ENCODE measurements around the gene SSB.

DNA sequence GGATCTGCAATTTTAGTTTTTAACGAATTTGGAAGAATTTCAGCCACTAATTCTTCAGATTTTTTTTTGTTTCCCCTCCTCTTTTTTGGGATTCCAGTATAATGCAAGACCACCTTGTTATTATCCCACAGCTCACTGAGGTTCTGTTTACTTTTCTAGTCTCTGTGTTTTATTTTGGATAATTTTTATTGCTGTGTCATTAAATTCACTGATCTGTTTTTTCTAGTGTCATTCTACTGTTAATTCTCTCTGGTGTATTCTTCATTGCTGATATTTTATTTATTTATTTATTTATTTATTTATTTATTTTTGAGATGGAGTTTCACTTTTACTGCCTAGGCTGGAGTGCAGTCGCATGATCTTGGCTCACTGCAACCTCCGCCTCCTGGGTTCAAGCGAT lies 60.8 kb downstream of the SSB start:
- TF ChIP-seq, protein P1, sequence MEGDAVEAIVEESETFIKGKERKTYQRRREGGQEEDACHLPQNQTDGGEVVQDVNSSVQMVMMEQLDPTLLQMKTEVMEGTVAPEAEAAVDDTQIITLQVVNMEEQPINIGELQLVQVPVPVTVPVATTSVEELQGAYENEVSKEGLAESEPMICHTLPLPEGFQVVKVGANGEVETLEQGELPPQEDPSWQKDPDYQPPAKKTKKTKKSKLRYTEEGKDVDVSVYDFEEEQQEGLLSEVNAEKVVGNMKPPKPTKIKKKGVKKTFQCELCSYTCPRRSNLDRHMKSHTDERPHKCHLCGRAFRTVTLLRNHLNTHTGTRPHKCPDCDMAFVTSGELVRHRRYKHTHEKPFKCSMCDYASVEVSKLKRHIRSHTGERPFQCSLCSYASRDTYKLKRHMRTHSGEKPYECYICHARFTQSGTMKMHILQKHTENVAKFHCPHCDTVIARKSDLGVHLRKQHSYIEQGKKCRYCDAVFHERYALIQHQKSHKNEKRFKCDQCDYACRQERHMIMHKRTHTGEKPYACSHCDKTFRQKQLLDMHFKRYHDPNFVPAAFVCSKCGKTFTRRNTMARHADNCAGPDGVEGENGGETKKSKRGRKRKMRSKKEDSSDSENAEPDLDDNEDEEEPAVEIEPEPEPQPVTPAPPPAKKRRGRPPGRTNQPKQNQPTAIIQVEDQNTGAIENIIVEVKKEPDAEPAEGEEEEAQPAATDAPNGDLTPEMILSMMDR (conservative IDR thresholded peaks at IDR 0.05; ENCODE audit: low read depth, low read length): no peak
- TF ChIP-seq EZH2 (IDR thresholded peaks at IDR 0.05; ENCODE audit: low read length, unreplicated experiment): no peak

Measured in PC-3 (cell line).